Endothelial cell of hepatic sinusoid (primary cell): Measurements from ENCODE around the gene GOLGA8B.
"Not testable (repeated sequence)": the region's sequence is repeated elsewhere in the genome, so short reads cannot be mapped to it uniquely, and the experiment has no call there.

ENCODE experiments used
- in situ Hi-C: cut with HindIII; loops from 2 replicates; pipeline ENCODE4 v1.10.0; 2017; ENCODE audit warnings: low sequenced_read_pairs

Gene GOLGA8B

DNA sequence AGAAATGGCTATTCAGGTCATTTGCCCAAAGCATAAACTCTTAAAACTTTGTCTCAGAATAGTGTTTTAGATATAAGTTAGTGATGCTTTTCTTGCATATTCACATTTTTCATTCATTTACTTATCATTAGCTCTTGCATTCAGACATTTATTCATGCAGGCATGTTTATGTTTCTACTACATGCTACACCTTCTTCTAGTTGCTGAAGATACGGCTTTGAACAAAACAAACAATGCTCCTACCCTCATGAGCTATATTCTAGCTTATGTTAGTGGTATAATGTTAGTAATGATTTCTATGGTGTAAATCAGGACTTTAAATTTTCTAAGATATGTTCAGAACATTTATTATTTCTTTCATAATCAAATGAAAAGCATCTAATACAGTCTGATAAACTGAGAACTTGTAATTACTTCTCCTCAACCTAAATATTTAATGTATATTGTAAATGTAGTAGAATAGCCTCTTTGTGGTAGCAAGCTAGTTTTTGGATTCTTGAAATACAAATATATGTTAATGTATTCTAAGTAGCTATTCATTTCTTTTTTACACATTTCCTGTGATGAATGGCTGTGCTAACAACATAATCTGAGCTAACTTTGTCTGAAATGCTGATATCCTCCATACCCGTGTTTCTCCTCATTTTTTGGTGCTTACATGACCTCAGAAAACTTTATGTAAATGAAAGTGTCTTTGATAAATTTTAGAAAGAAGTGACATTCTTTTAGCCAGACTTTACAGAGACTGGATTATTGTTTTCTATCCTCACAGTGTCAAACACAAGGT lies 15.5 kb upstream of the GOLGA8B start:
- in situ Hi-C loops: no loop called here

DNA sequence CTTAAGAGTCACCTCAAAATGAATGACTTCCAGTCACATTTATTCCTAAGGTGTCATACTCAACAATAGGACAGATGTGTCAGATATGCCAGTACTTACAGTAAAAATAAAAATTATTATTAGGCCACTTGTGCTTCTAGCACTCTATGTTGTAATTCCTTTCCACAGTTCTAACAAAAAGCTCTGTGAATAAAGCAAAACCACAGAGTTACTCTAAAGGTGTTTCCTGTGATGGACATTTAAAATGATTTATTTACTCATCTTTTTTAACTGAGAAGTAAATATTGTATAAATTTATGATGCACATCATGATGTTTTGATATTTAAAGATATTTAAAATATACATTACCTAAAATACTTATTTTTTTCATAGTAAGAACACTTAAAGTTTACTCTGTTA lies 13.9 kb upstream of the GOLGA8B start:
- in situ Hi-C loops: no loop called here

DNA sequence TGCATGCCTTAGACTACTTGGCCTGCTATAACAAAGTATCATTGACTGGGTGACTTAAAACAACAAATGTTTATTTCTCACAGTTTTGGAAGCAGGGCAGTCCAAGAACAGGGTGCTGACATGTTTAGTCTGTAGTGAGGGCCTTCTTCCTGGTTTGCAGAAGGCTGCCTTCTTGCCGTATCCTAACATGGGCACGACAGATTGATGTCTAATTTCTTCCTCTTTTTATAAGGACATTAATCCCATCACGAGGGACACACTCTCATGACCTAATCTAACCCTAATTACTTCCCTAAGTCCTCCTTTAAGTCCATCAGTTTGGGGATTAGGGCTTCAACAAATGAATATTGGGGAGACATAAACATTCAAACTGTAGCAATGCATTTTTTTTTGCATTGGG lies 10.9 kb upstream of the GOLGA8B start:
- in situ Hi-C loops: no loop called here

DNA sequence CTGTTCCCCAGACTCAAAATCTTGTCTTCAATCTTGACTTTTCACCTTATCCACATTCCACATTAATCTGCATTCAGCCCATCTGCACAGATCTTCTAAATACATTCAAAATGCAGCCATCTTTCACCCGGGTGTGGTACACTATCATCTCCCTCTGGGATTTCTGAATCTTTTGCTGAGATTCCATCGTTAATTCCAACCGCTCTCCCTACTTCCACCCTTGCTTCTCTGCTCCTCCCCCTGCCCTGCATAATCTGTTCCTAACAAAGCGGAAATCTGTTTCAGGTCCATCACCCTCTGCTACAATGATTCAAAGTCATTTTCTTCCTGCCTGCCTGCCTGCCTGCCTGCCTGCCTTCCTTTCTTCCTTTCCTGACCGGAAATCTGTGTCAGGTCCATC lies 7.9 kb upstream of the GOLGA8B start:
- in situ Hi-C loops: no loop called here

DNA sequence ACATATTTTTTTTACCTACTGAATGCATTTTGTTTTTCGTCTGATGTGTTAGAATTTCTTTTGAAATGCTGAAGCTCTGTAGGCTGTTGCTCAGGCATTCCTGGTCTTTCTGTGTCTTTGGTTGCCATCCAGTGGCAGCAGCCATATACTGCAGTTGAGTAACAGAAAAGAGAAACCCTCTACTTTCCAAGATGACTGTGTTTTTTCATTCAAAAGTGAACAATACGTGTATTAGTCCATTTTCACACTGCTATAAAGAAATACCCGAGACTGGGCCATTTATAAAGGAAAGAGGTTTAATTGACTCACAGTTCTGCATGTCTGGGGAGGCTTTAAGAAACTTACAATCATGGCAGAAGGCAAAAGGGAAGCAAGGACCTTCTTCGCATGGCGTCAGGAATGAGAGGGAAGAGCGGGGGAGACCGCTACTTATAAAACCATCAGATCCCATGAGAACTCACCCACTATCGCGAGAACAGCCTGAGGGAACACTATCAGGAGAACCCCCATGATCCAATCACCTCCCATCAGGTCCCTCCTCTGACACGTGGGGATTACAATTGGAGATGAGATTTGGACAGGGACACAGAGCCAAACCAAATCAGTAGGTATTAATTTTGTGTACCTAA lies 4.7 kb upstream of the GOLGA8B start:
- in situ Hi-C loops: no loop called here

DNA sequence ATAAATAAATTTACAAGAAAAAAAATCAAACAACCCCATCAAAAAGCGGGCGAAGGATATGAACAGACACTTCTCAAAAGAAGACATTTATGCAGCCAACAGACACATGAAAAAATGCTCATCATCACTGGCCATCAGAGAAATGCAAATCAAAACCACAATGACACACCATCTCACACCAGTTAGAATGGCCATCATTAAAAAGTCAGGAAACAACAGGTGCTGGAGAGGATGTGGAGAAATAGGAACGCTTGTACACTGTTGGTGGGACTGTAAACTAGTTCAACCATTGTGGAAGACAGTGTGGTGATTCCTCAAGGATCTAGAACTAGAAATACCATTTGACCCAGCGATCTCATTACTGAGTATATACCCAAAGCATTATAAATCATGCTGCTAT lies 2.5 kb upstream of the GOLGA8B start:
- in situ Hi-C loops: not testable (repeated sequence)

DNA sequence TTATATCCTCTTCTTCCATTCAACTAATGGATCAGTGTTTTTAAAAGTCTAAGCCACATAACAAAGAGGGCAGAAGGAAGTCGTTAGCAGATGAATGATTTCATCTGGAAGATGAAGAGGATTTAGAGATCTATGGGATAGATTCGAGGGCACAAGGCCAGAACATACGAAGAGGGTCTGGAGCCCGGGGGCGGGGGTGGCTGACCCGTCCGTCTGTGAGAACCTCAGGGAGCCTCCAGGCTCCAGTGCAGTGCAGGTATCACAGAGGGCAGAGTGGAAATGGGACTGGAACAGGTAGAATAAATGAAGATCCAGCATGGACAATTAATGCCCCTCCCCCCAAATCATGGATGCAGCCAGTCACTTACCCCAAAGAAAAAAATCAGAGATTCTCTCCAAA lies 1.5 kb upstream of the GOLGA8B start:
- in situ Hi-C loops: no loop called here

DNA sequence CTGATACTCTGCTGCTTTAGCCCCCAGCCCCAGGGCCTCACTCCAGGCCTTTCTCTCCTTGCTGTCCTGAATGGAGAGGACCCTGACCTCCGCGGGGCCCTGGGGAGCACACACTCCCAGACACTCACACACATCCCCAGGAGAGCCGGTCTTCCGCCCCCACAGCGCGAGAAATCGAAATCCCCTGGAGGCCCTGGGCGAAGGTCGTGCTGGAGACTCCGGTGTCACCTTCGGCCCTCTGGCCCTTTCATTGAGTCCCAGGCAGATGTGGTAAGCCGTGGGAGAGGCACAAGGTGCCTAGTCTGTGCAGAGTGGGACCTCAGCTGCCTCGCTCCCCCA lies 848 bp upstream of the GOLGA8B start:
- in situ Hi-C loops: no loop called here

DNA sequence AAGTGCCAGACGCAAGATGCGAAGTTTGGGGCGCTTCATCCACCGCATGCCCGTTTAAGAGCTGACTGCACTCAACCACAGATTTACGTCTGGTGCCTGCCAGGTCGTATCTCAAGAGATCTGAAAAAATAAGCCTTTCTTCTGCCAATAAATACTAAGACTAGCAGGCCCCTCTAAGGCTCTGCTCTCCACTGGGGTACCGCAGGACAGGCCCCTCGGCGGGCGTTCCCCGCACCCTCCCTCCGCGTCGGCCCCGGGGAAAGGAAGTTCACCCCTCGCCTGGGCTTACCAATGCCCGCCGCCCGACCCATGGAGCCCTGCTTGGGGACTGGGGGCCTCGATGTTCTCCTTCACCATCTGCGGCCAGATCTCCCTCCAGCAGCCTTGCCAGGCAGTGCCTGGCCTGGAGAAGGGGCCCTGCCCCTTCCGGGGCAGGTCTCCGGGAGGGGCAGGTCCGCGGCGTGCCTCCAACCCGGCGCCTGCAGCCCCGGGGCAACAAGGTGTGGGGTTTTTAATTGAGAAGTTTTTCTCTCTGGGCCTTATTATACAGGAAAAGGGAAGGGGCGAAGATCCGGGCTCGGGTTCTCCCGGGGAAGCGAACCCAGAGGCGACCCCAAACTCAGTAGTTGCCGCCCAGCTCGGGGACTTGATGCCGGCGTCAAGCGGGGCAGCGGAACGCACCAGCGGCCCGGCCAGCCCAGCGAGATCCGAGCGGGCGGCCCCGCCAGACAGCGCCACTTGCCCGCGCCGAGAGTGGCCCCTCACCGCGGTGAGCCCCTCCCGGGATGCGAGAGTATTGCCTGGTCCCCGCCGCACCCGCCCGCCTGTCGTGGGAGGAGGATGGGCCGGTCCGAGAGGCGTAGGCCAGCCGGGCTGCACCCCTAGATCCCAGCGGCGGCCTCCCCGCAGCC lies 735 bp downstream of the GOLGA8B start:
- in situ Hi-C loops: no loop called here

DNA sequence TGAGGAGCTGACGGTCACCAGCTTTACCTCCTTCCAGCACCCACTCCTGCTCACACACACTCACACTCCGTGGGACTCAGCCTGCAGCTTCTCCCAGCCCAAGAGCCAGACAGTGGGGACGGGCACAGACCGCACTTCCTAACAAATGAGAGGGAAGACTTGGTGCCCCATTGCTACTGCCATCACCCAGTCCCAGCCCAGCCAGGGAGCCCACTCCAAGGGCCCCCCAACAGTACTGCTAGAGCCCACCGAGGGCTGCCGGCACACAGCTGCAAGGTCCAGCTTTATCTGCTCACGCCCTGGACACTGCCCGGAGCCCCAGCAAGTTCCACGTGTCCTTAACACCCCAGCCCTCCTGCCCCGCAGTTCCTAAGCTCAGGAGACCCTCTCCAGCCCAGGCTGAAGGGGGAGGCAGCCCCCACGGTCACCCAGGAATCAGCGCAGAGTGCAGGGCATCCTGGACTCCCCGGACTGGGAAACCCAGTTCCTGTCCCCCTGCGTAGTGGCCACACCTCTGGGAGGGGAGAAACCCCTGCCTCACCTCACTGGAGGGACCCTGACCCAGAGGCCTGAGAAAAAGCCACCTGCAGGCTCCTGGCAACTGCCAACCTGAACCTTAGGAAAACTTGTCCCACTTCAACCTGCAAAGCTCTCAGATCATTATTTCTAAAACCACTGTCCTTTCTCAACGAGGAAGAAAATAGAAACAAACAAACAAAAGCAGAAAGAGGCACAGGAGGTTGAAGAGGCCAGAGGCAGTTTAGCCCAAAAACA lies 1.6 kb downstream of the GOLGA8B start:
- in situ Hi-C loops: not testable (repeated sequence)

DNA sequence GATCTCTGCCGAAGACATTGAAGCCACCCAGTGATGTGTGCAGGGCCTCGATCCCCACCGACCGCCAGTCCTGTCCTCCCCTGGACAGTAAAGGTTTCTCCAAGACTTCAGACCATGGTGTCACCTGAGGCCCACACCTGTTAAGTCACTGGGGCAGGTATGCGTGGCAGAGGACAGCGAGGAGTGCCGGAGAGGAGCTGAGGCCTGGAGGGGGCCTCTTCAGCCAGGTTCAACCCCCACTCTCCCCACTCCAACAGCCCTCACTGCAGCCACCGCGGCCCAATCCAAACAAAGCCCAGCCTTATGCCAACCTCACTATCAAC lies 2.4 kb downstream of the GOLGA8B start:
- in situ Hi-C loops: no loop called here

DNA sequence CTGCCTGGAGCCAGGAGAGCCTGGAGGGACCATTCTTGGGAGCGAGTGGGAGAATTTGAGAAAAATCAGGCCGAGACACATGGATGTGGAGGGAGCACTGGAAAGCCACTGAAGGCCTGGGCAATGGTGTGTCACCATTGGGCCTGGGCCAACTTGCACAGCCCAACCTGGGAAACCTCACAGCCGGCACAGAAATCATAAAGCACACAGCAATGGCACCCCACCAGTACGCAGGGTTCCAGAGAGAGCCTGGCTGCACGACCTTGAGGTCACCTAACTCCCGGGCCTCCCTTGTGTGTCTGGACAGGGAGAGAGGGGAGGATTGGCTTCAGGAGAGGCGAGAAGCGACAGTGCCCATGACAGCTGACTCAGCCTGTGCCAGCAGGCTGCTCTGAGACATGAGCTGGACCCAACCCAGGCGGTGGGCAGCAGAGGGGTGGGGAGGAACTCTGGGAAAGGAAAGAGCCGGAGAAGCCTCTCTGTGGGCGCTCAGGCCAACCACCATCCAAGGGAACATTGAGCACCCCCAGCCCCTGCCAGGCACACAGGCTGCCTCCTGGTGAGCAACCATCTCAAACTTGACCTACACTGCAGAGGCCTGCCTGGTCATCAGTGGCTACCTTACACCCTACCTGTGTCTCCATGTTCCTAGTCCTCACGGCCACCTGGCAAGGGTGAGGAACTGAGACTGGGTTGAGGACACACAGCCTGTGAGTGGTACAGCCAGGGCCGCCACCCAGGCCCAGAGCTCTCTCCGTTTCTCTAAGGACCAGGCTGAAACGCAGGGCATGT lies 3.0 kb downstream of the GOLGA8B start:
- in situ Hi-C loops: not testable (repeated sequence)

DNA sequence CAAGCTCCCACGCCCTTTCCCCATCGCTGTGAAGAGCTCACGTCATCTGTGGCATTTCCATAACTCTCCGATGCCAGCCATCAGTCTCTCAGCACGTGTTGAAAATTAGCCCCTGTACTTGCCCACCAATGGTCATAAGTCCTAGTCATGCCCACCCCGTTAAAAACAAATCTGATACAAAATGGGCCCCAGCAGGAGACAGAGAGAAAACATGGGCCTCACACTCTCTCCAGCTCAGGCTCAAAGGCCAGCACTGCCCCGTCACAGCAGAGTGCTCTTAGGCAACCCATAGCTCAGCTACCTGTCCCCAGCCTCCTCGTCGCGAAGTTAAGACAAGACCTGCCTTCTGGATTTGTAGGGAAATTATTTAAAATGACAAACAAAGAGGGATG lies 5.2 kb downstream of the GOLGA8B start:
- in situ Hi-C loops: no loop called here

DNA sequence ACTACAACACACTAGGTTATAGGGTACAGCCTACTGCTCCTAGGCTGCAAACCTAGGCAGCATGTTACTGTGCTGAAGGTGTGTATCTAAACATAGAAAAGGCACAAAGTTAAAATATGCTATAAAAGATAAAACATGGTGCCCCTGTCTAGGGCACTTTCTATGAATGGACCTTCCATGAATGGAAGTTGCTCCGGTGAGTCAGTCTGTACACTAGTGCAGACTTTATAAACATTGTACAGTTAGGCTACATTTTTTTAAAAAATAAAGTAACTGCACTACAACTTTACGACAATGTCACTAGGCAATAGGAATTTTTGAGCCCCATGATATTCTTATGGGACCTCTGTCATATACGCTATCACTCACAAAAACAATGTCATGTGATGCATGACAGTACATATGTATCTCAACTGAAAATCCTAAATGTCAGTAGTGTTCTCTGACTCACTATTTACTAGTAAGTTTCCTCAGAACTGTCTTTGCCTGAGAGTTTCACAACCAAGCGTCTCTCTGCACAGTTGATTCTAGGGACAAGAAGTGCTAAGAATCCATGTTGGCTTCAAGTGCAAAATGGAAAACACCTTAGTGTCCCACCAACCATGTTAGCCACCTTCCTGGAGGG lies 5.7 kb downstream of the GOLGA8B start:
- in situ Hi-C loops: not testable (repeated sequence)

DNA sequence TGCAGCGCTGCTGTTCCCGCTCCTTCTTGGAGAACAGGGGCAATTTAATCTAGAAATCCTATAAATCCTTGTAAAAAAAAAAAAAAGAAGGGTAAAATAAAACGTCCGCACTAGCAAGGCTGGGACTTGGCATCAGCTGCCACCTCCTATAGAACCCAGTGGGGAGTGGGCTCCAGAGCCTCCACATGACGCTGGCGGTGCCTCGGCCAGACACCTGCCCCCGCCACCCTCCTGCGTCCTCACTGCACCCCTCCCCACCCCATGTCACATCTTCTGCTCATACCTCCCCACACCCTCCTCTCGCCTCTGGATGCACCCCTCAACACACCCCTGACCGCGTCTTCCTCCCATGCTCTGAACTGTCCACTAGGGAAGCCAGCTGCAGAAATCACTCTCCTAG lies 8.4 kb downstream of the GOLGA8B start:
- in situ Hi-C loops: not testable (repeated sequence)

DNA sequence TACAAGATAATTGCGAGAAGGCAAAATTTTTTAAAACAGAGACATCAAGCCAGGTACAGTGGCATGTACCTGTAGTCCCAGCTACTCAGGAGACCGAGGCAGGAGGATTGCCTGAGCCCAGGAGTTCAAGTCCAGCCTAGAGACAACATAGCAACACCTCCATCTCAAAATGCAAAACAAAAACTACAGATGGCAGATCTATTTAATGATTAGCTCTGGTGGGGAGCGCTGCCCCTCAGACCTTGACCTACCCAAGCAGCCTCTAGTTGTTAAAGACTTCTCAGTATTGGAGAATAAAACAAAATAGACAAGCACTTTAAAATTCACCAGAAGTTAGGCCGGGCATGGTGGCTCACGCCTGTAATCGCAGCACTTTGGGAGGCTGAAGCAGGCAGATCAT lies 10.5 kb downstream of the GOLGA8B start:
- in situ Hi-C loops: not testable (repeated sequence)

DNA sequence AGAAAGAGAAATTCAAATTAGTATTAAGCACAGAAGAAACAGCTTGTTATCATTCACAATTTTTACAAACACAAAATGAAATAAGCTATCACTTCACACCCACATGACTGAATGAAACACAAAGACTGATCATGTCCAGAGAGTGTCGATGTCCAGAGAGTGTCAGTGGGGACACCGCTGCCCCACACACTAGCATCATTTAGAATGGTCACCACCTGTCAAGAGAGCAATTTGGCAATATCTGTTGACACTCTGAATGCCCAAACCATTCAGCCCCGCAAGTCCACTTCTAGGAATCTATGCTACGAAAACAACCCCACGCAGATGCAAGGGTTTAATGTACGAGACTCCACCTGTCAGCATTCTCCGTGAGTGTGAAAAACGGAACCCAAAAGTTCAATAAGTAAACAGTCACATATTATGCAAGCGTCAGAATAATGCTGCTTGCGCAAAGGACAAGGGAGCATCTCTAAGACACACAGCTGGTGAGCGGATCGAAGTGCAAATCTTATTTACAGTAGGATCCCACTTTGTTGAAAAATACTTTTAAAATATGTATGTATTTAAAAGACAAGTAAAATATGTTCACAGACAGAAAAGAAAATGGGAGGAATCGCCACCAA lies 11.3 kb downstream of the GOLGA8B start:
- in situ Hi-C loops: not testable (repeated sequence)

DNA sequence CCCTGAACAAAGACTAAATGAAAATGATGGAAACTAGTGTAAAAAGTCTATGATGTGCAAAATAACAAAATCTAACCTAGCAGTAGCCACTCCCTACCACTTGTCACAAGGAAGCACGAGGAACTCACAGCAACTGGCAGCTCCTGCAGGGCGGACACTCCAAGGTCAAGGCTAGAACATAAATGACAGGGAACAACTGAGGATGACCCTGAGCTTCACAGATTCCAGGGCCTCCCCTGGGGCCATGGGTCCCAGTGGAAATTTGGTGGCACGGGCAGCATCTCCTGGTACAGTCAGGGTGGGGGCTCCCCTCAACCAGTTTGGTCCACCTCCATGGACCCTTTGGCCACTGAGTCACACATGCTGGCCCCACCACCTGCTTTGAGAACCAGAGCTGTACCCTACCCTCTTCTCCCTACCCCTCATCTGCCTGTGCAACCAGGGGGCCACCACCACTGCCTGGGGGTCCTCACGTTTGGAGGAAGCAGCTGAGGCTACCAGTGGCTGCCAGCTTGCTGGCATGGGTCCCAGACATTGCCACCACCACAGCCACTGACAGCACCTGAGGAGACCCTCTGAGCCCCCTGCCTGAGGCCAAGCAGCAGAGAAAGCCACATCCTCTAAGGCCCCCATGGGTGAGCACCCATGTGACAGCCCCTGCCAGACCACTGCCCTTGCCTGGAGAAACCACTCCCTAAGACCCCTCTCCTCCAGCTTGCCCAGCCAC lies 13.6 kb downstream of the GOLGA8B start:
- in situ Hi-C loops: not testable (repeated sequence)

DNA sequence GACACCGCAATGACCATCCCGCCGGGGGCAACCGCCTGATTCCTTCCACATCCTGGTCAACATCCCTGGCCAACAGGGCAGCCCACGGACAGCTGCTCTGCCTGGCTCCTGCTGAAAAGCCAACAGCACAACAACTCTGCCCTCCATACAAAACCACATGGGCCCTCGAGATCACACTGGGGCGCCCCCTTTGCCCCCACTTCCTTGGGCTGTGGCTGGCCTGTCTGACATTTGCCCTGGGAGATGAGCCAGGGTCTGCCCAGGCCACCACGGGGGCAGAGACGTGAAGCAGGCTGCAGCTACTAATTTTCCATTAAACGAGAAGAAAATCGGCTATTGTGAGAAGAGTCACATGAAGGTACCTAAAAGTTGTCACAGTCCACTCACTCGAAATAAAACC lies 16.3 kb downstream of the GOLGA8B start:
- in situ Hi-C loops: not testable (repeated sequence)
